Measurements from ENCODE around the gene HID1. TPM values are rescaled to one million over a fixed set of nuclear protein-coding genes. Genes with fewer than 3 reads are reported as not detected.
"Not testable (repeated sequence)": the region's sequence is repeated elsewhere in the genome, so short reads cannot be mapped to it uniquely, and the experiment has no call there.

HID1 gene
- total RNA-seq, 1 experiment from 2014 or later: 0.65 TPM

DNA sequence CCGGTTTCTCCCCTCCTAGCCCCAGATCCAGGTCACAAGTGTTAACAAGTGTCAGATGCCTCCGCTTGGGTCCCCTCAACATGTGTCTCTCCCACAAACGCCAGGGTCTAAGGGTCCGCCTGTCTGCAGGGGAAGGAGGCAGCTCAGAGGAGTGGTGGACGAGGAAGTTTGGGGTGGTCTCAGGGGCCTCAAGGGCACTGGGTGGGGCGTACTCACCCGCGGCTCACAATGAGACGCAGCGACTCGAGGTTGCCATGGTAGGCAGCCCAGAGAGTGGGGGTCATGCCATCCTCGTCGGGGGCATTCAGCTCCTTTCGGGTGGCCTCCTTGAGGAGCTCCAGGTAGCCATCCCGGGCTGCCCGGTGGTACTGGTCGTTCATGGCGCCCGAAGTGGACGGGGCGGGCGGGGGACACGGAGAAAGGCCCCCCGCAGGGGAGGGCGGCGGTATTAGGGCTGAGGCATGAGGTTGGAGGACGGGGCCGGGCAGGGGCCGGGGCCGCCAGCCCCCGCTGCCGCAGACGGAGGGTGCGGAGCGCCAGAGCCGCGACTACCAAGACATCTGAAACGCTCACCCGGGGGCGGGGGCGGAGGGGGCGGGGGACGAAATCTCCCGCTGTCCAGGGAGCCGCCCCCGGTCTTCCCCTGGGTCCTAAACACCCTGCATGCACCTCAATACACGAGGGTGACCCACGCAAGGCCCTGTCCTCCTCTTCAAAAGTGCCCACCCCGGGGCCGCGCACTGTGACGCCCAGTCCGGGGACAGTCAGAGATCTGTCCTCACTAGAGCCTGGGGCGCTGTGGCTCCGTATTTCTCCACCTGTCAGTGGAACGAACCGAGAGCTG is 49.6 kb downstream of the HID1 start, which contains the start of gene USH1G:
Gene USH1G, minus strand, starts transcription at position 562 of the 844 bp plus-strand sequence. Its CDS starts 182 bp downstream, at position 380.
- DNase-seq (ENCODE audit: low spot score): no peak

DNA sequence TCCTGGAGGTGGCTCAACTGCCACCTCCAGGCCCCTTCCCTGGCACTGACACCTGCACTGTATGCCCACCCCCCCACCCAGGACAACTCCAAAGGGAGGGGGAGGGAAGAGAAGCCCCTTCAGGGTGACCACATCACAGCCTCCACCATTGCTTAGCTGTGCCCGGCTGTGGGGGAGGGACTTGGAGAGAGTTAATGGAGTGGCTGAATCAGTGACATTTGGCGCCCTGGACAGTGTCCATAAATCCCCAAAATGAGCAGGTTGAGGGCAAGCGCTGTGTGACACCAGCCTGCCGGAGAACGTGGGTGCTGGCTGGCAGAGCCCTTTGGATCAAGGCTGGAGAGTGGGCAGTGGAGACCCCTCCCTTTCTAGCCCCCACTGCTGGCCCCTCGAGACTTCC is 50.4 kb downstream of the HID1 start:
- no peak for DNase-seq (ENCODE audit: low spot score)

GRCh38 chr17:74921769-74922168 is 50.8 kb downstream of the HID1 start:
- no peak for DNase-seq (ENCODE audit: low spot score)

- no peak for DNase-seq (ENCODE audit: low spot score)
These were observed 51.4 kb downstream of the HID1 start for GRCh38 chr17:74921026-74921681.

DNA sequence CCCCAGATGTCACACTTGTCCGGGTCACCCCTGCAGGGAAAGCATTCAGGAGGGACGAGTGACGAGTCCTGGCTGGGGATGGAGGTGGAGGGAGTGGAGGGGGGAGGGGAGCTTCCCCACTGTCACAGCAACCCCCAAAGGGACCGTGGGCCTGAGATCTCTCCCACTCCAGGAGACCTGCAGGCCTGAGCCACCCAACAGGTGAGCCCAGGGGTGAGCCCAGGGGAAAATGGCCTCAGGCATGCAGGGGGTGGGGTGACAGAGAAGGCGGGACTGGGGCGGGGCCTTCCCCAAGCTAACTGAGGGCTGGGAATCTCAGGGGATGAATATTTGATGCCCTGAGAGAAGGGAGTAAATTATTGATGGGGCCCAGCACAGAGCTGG is 51.9 kb downstream of the HID1 start:
- DNase-seq (ENCODE audit: low spot score): no peak

DNA sequence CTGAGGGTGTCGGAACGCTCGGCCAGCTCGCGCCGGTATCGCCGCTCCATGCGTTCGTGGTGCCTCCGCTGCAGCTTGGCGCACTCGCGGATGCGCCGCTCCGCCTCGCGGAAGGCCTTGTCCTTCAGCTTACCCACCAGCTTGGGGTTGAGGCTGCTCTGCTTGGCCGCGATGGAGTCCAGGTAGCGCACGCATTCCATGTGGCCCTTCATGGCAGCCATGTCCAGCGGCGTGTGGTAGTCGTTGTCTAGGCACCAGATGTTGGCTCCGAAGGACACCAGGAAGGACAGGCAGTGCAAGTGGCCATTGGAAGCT is 52.3 kb downstream of the HID1 start:
- no peak for DNase-seq (ENCODE audit: low spot score)

DNA sequence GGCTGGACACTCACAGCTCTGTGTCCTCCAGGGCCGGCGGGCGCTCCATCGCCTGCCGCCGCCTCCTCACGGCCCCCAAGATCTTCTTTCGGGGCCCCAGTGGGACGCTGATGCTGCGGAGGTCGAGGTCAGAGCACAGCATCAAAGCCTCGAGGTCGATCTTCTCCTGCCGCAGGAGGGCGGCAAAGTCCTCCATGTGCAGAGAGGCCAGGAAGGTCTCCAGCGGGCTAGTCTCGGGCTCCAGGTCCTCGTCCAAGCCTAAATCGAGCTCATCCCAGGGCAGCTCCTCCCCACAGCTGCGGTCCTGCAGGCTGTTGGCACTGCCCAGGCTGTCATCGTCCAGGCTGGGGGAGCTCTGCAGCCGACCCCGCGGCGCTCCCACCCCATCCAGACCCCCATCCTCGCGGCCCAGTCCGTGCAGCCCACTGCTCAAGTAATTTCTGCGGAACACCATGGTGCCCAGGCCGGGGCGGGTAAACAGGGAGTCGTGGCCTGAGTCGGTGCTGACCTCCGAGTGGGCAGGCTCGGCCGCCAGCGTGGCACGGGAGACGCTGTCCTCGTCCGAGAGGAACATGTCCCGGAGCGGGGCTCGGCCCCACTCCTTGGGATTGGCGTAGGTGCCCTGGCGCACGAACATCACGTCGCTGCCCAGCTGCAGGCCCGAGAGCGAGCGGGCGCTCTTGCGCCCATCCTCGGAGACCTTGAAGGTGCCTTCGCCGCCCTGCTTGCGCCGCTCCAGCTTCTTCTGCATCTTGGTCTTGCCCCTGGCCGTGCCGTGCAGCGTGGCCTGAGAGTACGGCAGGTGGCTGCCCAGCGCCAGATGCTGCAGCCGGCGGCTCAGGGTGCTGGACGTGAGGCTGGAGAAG is 52.9 kb downstream of the HID1 start:
- no peak for DNase-seq (ENCODE audit: low spot score)

DNA sequence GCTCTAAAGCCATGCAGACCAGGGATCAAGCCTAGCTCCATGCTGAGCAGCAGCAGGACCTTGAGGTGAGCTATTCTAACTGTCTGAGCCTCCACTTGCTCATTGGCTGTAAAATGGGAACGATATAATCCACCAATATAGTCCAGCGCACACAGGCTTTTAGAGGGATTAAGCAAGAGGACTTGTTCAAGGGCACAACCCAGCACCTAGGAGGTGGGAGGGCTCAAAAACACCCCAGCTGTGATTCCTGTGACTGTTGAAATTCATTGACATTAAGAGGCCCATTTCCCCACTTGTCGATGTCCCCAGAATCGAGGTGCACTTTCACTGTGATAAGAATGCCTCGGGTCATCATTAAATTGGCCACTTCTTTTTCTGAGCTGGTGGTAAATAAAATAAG is 53.7 kb downstream of the HID1 start:
- no peak for DNase-seq (ENCODE audit: low spot score)

GRCh38 chr17:74917430-74917829 is 55.1 kb downstream of the HID1 start:
- no peak for DNase-seq (ENCODE audit: low spot score)

- DNase-seq (ENCODE audit: low spot score): no peak
These were observed 55.7 kb downstream of the HID1 start for GRCh38 chr17:74916851-74917199.

DNA sequence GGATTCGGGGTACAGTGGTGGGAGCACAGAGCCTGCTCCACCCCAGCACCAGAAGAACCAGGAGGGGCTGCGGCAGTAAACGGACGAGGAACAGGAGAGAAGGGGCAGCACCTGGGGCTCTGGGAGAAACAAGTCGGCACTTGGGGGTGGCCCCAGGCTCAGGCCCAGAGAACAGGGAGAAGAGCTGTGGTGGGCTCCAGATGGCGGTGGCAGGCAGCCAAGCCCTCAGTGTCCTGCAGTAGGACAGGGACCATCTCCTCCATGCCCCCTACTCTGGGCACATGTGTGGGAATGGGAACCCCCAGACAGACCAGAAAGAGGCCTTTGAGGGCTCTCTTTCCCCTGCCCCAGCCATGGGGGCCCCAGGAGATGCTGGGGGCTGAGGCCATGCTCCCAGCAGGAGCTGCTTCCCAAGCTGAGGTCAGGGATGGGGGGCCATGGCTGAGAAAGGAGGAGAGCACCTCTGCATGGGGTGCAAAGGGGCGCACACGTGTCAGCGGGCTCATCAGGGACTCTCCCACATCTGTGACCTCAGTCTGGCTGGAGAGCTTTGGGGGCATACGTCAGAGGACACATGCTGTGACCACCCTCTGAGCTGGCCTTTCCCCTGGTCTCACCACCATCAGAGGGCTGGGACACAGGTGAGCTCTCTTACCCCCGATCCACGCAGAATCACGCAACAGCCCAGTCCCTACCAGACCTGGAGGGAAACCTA is 56.3 kb downstream of the HID1 start:
- DNase-seq (ENCODE audit: low spot score): no peak

DNA sequence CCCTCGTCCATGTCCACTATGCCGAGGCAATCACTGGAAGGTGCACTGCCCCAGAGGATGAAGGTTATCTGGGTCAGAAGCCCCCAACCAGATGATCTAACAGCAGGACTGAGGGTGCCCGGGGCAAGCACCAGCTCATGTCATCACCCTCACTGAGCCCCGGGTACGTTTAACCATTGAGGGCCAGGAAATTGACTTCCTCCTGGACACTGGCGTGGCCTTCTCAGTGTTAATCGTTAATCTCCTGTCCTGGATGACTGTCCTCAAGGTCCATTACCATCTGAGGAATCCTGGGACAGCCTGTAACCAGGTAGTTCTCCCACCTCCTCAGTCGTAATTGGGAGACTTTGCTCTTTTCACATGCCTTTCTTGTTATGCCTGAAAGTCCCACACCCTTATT is 61.1 kb downstream of the HID1 start:
- not testable (repeated sequence) for DNase-seq (ENCODE audit: low spot score)

DNA sequence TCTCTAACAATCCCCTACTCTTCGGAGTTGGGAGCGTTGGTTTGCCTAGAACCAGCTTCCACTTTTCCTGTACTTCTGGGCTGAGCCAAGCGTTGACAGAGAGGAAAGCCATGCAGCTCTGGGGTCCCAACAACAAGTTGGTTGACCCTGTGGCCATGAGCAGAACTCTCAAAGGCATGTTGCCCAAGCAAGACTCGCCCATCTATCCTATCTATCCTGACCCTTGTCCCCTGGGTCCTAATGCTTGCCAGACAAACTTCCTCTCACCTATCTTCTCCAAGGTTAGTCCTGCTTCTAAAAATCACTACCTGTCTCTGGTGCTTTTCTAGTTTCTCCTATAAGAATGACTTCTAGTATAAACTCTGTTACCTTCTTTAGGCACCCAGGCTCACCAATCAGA is 63.5 kb downstream of the HID1 start:
- not testable (repeated sequence) for DNase-seq (ENCODE audit: low spot score)

- DNase-seq (ENCODE audit: low spot score): no peak
These were observed 65.5 kb downstream of the HID1 start for GRCh38 chr17:74907012-74907411.

- peak; percentile 19 for DNase-seq (ENCODE audit: low spot score)
These were observed 66.3 kb downstream of the HID1 start for GRCh38 chr17:74906214-74906793.

DNA sequence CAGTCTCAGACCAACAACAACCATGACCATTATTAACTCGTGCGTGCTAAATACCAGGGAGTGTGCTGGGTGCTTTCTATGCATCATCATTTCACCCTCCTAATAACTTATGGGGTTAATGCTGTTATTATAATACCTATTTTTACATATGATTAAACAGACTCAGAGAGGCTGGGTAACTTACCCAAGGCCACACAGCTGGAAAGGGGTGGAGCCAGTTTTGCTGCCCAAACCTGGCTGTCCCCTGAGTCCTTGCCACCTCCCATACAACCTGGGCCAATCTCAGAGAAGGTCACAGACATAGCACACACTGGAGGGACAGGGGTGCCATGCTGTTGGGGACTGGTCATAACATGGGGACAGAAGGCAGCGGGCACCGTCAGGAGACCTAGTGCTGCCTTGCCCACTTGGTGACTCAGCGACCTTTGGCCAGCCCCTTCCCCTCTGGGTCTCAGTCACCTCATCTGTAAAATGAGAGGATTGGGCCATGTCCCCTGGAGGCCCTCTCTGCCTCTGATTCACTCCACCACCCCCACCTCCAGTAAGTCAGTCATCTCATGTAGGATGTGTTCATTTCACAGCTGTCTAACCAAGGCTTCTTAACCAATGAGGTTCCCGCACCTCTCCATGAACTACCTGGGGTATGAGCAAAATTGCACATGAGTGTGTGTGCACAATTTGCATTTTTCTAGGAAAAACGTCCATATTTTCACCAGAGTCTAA is 67.7 kb downstream of the HID1 start:
- no peak for DNase-seq (ENCODE audit: low spot score)

- no peak for DNase-seq (ENCODE audit: low spot score)
These were observed 68.9 kb downstream of the HID1 start for GRCh38 chr17:74903671-74904070.

- DNase-seq (ENCODE audit: low spot score): no peak
These were observed 69.5 kb downstream of the HID1 start for GRCh38 chr17:74903034-74903433.

GRCh38 chr17:74901353-74902135 is 71.0 kb downstream of the HID1 start:
- no peak for DNase-seq (ENCODE audit: low spot score)

All from A172 (cell line).